Esophagus mucosa (tissue), 1 donor: ENCODE results near the gene GRM3. TPM values are rescaled to one million over a fixed set of nuclear protein-coding genes. Genes with fewer than 3 reads are reported as not detected.

Experiments
- ATAC-seq: fragments of 200-7000 bp; cut with Tn5 transposase; one replicate; pipeline ENCODE4 v1.9.1; 2020
- total RNA-seq: library from RNA; stranded (reverse); gene quantifications from one replicate; pipeline ENCODE4 v1.2.4, GENCODE V29; 2023
- donor health status: DM: yes; HTN: yes; CAD: no.

GRM3 gene
- total RNA-seq, 1 donor from 2014 or later, result not detected

GRCh38 chr7:86908948-86909347 lies 265.2 kb downstream of the GRM3 start:
- ATAC-seq, result no peak

- no peak for ATAC-seq
These were observed 267.9 kb downstream of the GRM3 start for GRCh38 chr7:86911659-86912058.

GRCh38 chr7:86913709-86914108 lies 270.0 kb downstream of the GRM3 start:
- no peak for ATAC-seq
